ENCODE data around the gene AKNA. TPM values are rescaled to one million over a fixed set of nuclear protein-coding genes. Genes with fewer than 3 reads are reported as not detected.

The AKNA gene
- polyA plus RNA-seq, 3 donors: 3.3 to 147 (median 7.3) TPM

- Histone ChIP-seq H2AFZ (ENCODE audit: insufficient read depth, low read depth, low read length, poor library complexity, severe bottlenecking) (no peak overlapping the region), H3K4me2 (replicated peaks; ENCODE audit: extremely low read depth, low read length, poor library complexity, severe bottlenecking) (no peak overlapping the region), H3K9me3 (replicated peaks in 1 of 2; ENCODE audit: control insufficient read depth in 1 of 2, insufficient read depth in 1 of 2, low read length in 2 of 2) (no peaks in the 10 kb centered on the region), H3K36me3 (replicated peaks in 1 of 2; ENCODE audit: control insufficient read depth in 1 of 2, insufficient read depth in 2 of 2, low read length in 2 of 2) (no peaks in the 10 kb centered on the region), H3K27ac (ENCODE audit: low read depth in 1 of 2, low read length in 2 of 2) (no peak overlapping the region), H3K27me3 (ENCODE audit: control insufficient read depth in 2 of 2, insufficient read depth in 2 of 2, low read length in 2 of 2) (no peaks in the 10 kb centered on the region), H3K9ac (ENCODE audit: insufficient read depth, low read length, poor library complexity, severe bottlenecking) (no peak overlapping the region), H4K20me1 (ENCODE audit: insufficient read depth, low read length) (no peaks in the 10 kb centered on the region), H3K79me2 (ENCODE audit: insufficient read depth, low read length) (no peaks in the 10 kb centered on the region), H3K4me1 (ENCODE audit: control insufficient read depth in 1 of 2, insufficient read depth in 2 of 2, low read length in 2 of 2) (no peaks in the 10 kb centered on the region), H3K4me3 (replicated peaks in 1 of 3; ENCODE audit: low read depth in 2 of 3, low read length in 3 of 3) (no peak overlapping the region)
- 93% methylated on average over 3 of the region's 5 CpGs for WGBS (ENCODE audit: insufficient coverage)
- H3K4me1 Mint-ChIP-seq: no peaks in the 10 kb centered on the region
- peak overlapping the region in 1 of 7 donors; percentile 68 for H3K27ac Mint-ChIP-seq
- no peak overlapping the region for H3K4me3 Mint-ChIP-seq
- DNase-seq: no peak
- H3K27me3 Mint-ChIP-seq (ENCODE audit: low read depth in 3 of 3): peaks cover 0 to 6% (median 2%) of the 10 kb centered on the region in 3 donors
- intact Hi-C loops (cut with micrococcal nuclease): loop anchor here in 1 of 2 donors (10.0 kb wide), 1 partner anchor 224 kb away; the partner anchor contains the start of gene TEX53
- no peaks in the 10 kb centered on the region for H3K36me3 Mint-ChIP-seq
- H3K9me3 Mint-ChIP-seq: no peaks in the 10 kb centered on the region
- no peak for TF ChIP-seq CTCF (IDR thresholded peaks at IDR 0.05)
Observed at GRCh38 chr9:114430457-114430856, 42.7 kb upstream of the AKNA start.

- H3K27ac Mint-ChIP-seq: no peak overlapping the region
- H3K9me3 Mint-ChIP-seq: no peaks in the 10 kb centered on the region
- no peaks in the 10 kb centered on the region for H3K4me1 Mint-ChIP-seq
- Histone ChIP-seq H3K9ac (ENCODE audit: insufficient read depth, low read length, poor library complexity, severe bottlenecking) (no peak overlapping the region), H4K20me1 (ENCODE audit: insufficient read depth, low read length) (no peaks in the 10 kb centered on the region), H3K9me3 (replicated peaks in 1 of 2; ENCODE audit: control insufficient read depth in 1 of 2, insufficient read depth in 1 of 2, low read length in 2 of 2) (no peaks in the 10 kb centered on the region), H3K4me1 (ENCODE audit: control insufficient read depth in 1 of 2, insufficient read depth in 2 of 2, low read length in 2 of 2) (no peaks in the 10 kb centered on the region), H3K4me2 (replicated peaks; ENCODE audit: extremely low read depth, low read length, poor library complexity, severe bottlenecking) (no peak overlapping the region), H3K27me3 (ENCODE audit: control insufficient read depth in 2 of 2, insufficient read depth in 2 of 2, low read length in 2 of 2) (no peaks in the 10 kb centered on the region), H3K27ac (ENCODE audit: low read depth in 1 of 2, low read length in 2 of 2) (no peak overlapping the region), H3K4me3 (replicated peaks in 1 of 3; ENCODE audit: low read depth in 2 of 3, low read length in 3 of 3) (no peak overlapping the region), H2AFZ (ENCODE audit: insufficient read depth, low read depth, low read length, poor library complexity, severe bottlenecking) (no peak overlapping the region), H3K36me3 (replicated peaks in 1 of 2; ENCODE audit: control insufficient read depth in 1 of 2, insufficient read depth in 2 of 2, low read length in 2 of 2) (no peaks in the 10 kb centered on the region), H3K79me2 (ENCODE audit: insufficient read depth, low read length) (no peaks in the 10 kb centered on the region)
- H3K36me3 Mint-ChIP-seq: no peaks in the 10 kb centered on the region
- WGBS (ENCODE audit: insufficient coverage): 97% methylated on average over 4 of the region's 6 CpGs
- H3K4me3 Mint-ChIP-seq: no peak overlapping the region
- DNase-seq: no peak
- no peak for TF ChIP-seq CTCF (IDR thresholded peaks at IDR 0.05)
- peaks cover 0 to 7% (median 2%) of the 10 kb centered on the region in 3 donors for H3K27me3 Mint-ChIP-seq (ENCODE audit: low read depth in 3 of 3)
- intact Hi-C loops (cut with micrococcal nuclease): no loop called here
Observed at GRCh38 chr9:114429488-114429887, 41.7 kb upstream of the AKNA start.
